HepG2 (cell line): Measurements from ENCODE around the gene FGFR4. TPM values are rescaled to one million over a fixed set of nuclear protein-coding genes. Genes with fewer than 3 reads are reported as not detected.

Experiments used
- CHD2 ChIP-seq: IDR thresholded peaks from 2 replicates; pipeline ENCODE4 v1.6.1; 2011; ENCODE audit warnings: low read depth, low read length, improper control_type of control experiment
- HES4 ChIP-seq: sonication (generic); formaldehyde crosslinking; IDR thresholded peaks from 2 replicates; pipeline ENCODE4 v1.9.0; 2021; ENCODE audit warnings: mild to moderate bottlenecking, missing genetic modification reagents, borderline replicate concordance
- HNF4G ChIP-seq, 2 experiments: sonication (generic) in 1 of 2; formaldehyde crosslinking in 1 of 2; IDR thresholded peaks; 2 replicates each; pipeline versions ENCODE4 v1.4.0 to v1.6.1; 2011 to 2020; ENCODE audit warnings: borderline replicate concordance in 2 of 2, low read depth in 2 of 2, mild to moderate bottlenecking in 2 of 2, low read length in 1 of 2, missing genetic modification reagents in 1 of 2, moderate library complexity in 1 of 2
- HOXA3 ChIP-seq: sonication (generic); formaldehyde crosslinking; IDR thresholded peaks from 2 replicates; pipeline ENCODE4 v1.5.0; 2020; ENCODE audit warnings: missing genetic modification reagents
- HOXA5 ChIP-seq: sonication (generic); formaldehyde crosslinking; IDR thresholded peaks from 2 replicates; pipeline ENCODE4 v1.4.0; 2020; ENCODE audit warnings: missing genetic modification reagents
- IKZF1 ChIP-seq: fragments of 450-650 bp; IDR thresholded peaks from 2 replicates; pipeline ENCODE4 v1.7.1; 2016
- KDM2A ChIP-seq: sonication (generic); formaldehyde crosslinking; IDR thresholded peaks from 2 replicates; pipeline ENCODE4 v1.4.0; 2020; ENCODE audit warnings: low read depth, missing genetic modification reagents, borderline replicate concordance
- NR2F1 ChIP-seq, 2 experiments: fragments of 450-650 bp in 1 of 2; formaldehyde crosslinking in 1 of 2; IDR thresholded peaks; 2 replicates each; pipeline versions ENCODE4 v1.5.0 to v1.6.1; 2016 to 2020; ENCODE audit warnings: mild to moderate bottlenecking in 1 of 2, missing compliant biosample characterization in 1 of 2, missing genetic modification reagents in 1 of 2, moderate library complexity in 1 of 2
- SNAI1 ChIP-seq: sonication (generic); formaldehyde crosslinking; IDR thresholded peaks from 2 replicates; pipeline ENCODE4 v1.5.0; 2020; ENCODE audit warnings: mild to moderate bottlenecking, missing genetic modification reagents, borderline replicate concordance
- TAF1 ChIP-seq: sonication (generic); formaldehyde crosslinking; IDR thresholded peaks from 2 replicates; pipeline ENCODE4 v1.4.0; 2020; ENCODE audit warnings: missing genetic modification reagents
- ZNF282 ChIP-seq: fragments of 450-650 bp; IDR thresholded peaks from 2 replicates; pipeline ENCODE4 v1.6.1; 2018; ENCODE audit not compliant: partially characterized antibody
- ZNF343 ChIP-seq: sonication (generic); formaldehyde crosslinking; IDR thresholded peaks from 2 replicates; pipeline ENCODE4 v1.4.0; 2020; ENCODE audit warnings: mild to moderate bottlenecking, missing genetic modification reagents
- ZNF460 ChIP-seq: sonication (generic); formaldehyde crosslinking; IDR thresholded peaks from 2 replicates; pipeline ENCODE4 v1.5.1; 2020; ENCODE audit warnings: missing genetic modification reagents, mild to moderate bottlenecking, borderline replicate concordance
- ZNF670 ChIP-seq: sonication (generic); formaldehyde crosslinking; IDR thresholded peaks from 2 replicates; pipeline ENCODE4 v1.8.0; 2022; ENCODE audit warnings: mild to moderate bottlenecking, missing genetic modification reagents, borderline replicate concordance
- ZSCAN20 ChIP-seq: sonication (generic); formaldehyde crosslinking; IDR thresholded peaks from 2 replicates; pipeline ENCODE4 v1.4.0; 2020; ENCODE audit warnings: missing genetic modification reagents, mild to moderate bottlenecking, borderline replicate concordance
- polyA plus RNA-seq, 8 experiments: library from polyadenylated mRNA; depleted of rRNA in 3 of 8; stranded (reverse) in 7 of 8; unstranded in 1 of 8; fragments of >200 nt; fragmentation: Illumina TruSeq in 4 of 8; extraction: Trizol in 4 of 8; gene quantifications; 2 replicates each; pipeline versions ENCODE4 v1.2.1 to v1.2.3, GENCODE V29; 2011 to 2016; ENCODE audit warnings: low read depth in 4 of 8, missing spikeins in 1 of 8, mixed read lengths in 1 of 8; ENCODE audit not compliant: insufficient read depth in 1 of 8
- total RNA-seq, 5 experiments: library from RNA; depleted of rRNA; stranded (reverse); fragments of >200 nt; fragmentation: Illumina TruSeq; extraction: Trizol; gene quantifications; 2 replicates each; pipeline ENCODE4 v1.2.3, GENCODE V29; 2016; ENCODE audit warnings: low read depth in 1 of 5
- TF ChIP-seq, protein P1 (sequence below): sonication (generic); formaldehyde crosslinking; IDR thresholded peaks from 2 replicates; pipeline ENCODE4 v1.4.0; 2020; ENCODE audit warnings: missing genetic modification reagents, borderline replicate concordance
- TF ChIP-seq, protein P2 (sequence below): sonication (generic); formaldehyde crosslinking; IDR thresholded peaks from 2 replicates; pipeline ENCODE4 v1.4.0; 2020; ENCODE audit warnings: missing genetic modification reagents
- TF ChIP-seq, protein P3 (sequence below), 2 experiments: fragments of 450-650 bp in 1 of 2; sonication (generic) in 1 of 2; formaldehyde crosslinking; IDR thresholded peaks; 2 replicates each; pipeline versions ENCODE4 v1.5.0 to v1.8.0; 2020 to 2022; ENCODE audit warnings: mild to moderate bottlenecking in 1 of 2, missing genetic modification reagents in 1 of 2
- TF ChIP-seq, protein P4 (sequence below): IDR thresholded peaks from 2 replicates; pipeline ENCODE4 v1.6.1; 2016; ENCODE audit warnings: mild to moderate bottlenecking, missing biosample characterization, missing genetic modification reagents
- TF ChIP-seq, protein P5 (sequence below): sonication (generic); formaldehyde crosslinking; IDR thresholded peaks from 2 replicates; pipeline ENCODE4 v1.5.1; 2020; ENCODE audit warnings: missing genetic modification reagents, mild to moderate bottlenecking, borderline replicate concordance

The FGFR4 gene
- total and polyA plus RNA-seq, 2 of the 13 experiments (the other 11 are each of a cell fraction or from before 2014, with no cell fraction given) = 129 to 219 TPM

DNA sequence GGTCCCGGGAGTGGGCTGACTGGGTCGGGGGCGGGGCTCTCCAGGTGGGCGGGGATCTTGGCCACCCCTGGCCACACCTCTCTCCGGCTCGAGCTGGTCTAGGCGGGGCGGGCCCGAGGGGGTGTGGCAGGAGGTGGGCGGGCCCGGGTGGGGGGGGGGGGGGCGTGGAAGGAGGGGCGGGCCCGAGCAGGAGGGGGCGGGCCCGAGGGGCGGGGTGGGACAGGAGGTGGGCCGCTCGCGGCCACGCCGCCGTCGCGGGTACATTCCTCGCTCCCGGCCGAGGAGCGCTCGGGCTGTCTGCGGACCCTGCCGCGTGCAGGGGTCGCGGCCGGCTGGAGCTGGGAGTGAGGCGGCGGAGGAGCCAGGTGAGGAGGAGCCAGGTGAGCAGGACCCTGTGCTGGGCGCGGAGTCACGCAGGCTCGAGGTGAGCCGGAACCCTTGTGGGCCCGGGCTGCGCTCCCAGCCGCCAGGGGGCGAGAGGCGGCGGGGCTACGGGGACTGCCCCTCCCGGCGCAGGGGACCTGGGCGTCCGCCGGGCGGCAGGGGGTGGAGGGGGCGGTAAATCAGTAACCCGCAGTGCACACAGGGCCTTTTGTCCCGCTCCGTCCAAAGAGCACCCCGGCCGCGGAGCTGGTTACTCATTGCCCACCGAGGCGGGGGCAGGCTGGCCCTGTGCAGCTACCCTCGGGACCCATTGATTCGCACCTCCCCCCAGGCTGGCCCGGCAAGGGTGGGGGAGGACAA, at the start of gene FGFR4 (continued):
- no peak for TF ChIP-seq HOXA5 (CRISPR knock-in tag)
- peak; percentile 78 for TF ChIP-seq CHD2
- TF ChIP-seq HES4 (CRISPR knock-in tag) = peak; percentile 84
- peak; percentile 78; the same call in 1 of the 2 replicates for TF ChIP-seq HOXA3 (CRISPR knock-in tag)
- TF ChIP-seq, protein P1, sequence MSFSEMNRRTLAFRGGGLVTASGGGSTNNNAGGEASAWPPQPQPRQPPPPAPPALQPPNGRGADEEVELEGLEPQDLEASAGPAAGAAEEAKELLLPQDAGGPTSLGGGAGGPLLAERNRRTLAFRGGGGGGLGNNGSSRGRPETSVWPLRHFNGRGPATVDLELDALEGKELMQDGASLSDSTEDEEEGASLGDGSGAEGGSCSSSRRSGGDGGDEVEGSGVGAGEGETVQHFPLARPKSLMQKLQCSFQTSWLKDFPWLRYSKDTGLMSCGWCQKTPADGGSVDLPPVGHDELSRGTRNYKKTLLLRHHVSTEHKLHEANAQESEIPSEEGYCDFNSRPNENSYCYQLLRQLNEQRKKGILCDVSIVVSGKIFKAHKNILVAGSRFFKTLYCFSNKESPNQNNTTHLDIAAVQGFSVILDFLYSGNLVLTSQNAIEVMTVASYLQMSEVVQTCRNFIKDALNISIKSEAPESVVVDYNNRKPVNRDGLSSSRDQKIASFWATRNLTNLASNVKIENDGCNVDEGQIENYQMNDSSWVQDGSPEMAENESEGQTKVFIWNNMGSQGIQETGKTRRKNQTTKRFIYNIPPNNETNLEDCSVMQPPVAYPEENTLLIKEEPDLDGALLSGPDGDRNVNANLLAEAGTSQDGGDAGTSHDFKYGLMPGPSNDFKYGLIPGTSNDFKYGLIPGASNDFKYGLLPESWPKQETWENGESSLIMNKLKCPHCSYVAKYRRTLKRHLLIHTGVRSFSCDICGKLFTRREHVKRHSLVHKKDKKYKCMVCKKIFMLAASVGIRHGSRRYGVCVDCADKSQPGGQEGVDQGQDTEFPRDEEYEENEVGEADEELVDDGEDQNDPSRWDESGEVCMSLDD (CRISPR knock-in tag) = 0 out of 2 replicates have a peak, but pooled peaks have one; percentile 19
- peak; percentile 93 for TF ChIP-seq KDM2A
- peak; percentile 91 for TF ChIP-seq ZSCAN20 (CRISPR knock-in tag)
- peak; percentile 14; the same call in 1 of the 2 replicates for TF ChIP-seq SNAI1 (CRISPR knock-in tag)
- TF ChIP-seq NR2F1 (CRISPR knock-in tag; IDR thresholded peaks at IDR 0.05) = peak in 1 of 2 experiments; percentile 52; a peak in 1 of 4 replicates
- peak; percentile 68; the same call in 1 of the 2 replicates for TF ChIP-seq ZNF460 (CRISPR knock-in tag)
- no peak for TF ChIP-seq ZNF282
- TF ChIP-seq, protein P2, sequence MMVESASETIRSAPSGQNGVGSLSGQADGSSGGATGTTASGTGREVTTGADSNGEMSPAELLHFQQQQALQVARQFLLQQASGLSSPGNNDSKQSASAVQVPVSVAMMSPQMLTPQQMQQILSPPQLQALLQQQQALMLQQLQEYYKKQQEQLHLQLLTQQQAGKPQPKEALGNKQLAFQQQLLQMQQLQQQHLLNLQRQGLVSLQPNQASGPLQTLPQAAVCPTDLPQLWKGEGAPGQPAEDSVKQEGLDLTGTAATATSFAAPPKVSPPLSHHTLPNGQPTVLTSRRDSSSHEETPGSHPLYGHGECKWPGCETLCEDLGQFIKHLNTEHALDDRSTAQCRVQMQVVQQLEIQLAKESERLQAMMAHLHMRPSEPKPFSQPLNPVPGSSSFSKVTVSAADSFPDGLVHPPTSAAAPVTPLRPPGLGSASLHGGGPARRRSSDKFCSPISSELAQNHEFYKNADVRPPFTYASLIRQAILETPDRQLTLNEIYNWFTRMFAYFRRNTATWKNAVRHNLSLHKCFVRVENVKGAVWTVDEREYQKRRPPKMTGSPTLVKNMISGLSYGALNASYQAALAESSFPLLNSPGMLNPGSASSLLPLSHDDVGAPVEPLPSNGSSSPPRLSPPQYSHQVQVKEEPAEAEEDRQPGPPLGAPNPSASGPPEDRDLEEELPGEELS = peak; percentile 79
- TF ChIP-seq, protein P3, sequence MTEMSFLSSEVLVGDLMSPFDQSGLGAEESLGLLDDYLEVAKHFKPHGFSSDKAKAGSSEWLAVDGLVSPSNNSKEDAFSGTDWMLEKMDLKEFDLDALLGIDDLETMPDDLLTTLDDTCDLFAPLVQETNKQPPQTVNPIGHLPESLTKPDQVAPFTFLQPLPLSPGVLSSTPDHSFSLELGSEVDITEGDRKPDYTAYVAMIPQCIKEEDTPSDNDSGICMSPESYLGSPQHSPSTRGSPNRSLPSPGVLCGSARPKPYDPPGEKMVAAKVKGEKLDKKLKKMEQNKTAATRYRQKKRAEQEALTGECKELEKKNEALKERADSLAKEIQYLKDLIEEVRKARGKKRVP (CRISPR knock-in tag; IDR thresholded peaks at IDR 0.05) = peak in 1 of 2 experiments; percentile 68; a peak in 2 of 4 replicates
- TF ChIP-seq HNF4G (IDR thresholded peaks at IDR 0.05; ENCODE audit: borderline replicate concordance, low read depth, low read length) = peak; percentile 84
- peak; percentile 77; the same call in 1 of the 2 replicates for TF ChIP-seq HNF4G (CRISPR knock-in tag; IDR thresholded peaks at IDR 0.05; ENCODE audit: borderline replicate concordance, low read depth)
- peak; percentile 96 for TF ChIP-seq ZNF670 (CRISPR knock-in tag)
- TF ChIP-seq ZNF343 (CRISPR knock-in tag) = peak; percentile 79; the same call in 1 of the 2 replicates
- TF ChIP-seq, protein P4, sequence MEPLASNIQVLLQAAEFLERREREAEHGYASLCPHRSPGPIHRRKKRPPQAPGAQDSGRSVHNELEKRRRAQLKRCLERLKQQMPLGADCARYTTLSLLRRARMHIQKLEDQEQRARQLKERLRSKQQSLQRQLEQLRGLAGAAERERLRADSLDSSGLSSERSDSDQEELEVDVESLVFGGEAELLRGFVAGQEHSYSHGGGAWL (CRISPR knock-in tag) = peak; percentile 64
- no peak for TF ChIP-seq IKZF1
- TF ChIP-seq TAF1 = peak; percentile 97
- TF ChIP-seq, protein P5, sequence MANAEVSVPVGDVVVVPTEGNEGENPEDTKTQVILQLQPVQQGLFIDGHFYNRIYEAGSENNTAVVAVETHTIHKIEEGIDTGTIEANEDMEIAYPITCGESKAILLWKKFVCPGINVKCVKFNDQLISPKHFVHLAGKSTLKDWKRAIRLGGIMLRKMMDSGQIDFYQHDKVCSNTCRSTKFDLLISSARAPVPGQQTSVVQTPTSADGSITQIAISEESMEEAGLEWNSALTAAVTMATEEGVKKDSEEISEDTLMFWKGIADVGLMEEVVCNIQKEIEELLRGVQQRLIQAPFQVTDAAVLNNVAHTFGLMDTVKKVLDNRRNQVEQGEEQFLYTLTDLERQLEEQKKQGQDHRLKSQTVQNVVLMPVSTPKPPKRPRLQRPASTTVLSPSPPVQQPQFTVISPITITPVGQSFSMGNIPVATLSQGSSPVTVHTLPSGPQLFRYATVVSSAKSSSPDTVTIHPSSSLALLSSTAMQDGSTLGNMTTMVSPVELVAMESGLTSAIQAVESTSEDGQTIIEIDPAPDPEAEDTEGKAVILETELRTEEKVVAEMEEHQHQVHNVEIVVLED (CRISPR knock-in tag) = peak; percentile 77
